GM12891 (cell line): Measurements from ENCODE around the gene TMX1.
"Not testable (repeated sequence)": the region's sequence is repeated elsewhere in the genome, so short reads cannot be mapped to it uniquely, and the experiment has no call there.

Experiments used
- DNase-seq: peaks from one replicate; pipeline ENCODE4 v3.0.0; 2011; ENCODE audit warnings: low spot score; ENCODE audit not compliant: insufficient read length
- FAIRE-seq: peaks from 2 replicates; lab custom pipeline; 2011; peaks lifted over from hg19 to GRCh38; lab: Jason Lieb, UNC
- PAX5 ChIP-seq: IDR thresholded peaks from 2 replicates; pipeline ENCODE4 v1.6.1; 2011; ENCODE audit warnings: low read length, moderate library complexity, mild to moderate bottlenecking; ENCODE audit not compliant: insufficient read depth, severe bottlenecking
- POLR2A ChIP-seq: IDR thresholded peaks from 2 replicates; pipeline ENCODE4 v1.6.1; 2011; ENCODE audit warnings: low read depth, low read length, control low read depth
- POLR2AphosphoS5 ChIP-seq: IDR thresholded peaks from 2 replicates; pipeline ENCODE4 v1.6.1; 2011; ENCODE audit warnings: low read depth, low read length, control low read depth
- POU2F2 ChIP-seq: IDR thresholded peaks from 2 replicates; pipeline ENCODE4 v1.6.1; 2011; ENCODE audit warnings: low read depth, mild to moderate bottlenecking, control low read depth, low read length, moderate library complexity
- SPI1 ChIP-seq: IDR thresholded peaks from 2 replicates; pipeline ENCODE4 v1.6.1; 2011; ENCODE audit warnings: low read depth, low read length, control low read depth
- TAF1 ChIP-seq: IDR thresholded peaks from 2 replicates; pipeline ENCODE4 v1.6.1; 2011; ENCODE audit warnings: low read depth, low read length, control low read depth

TMX1 gene

GRCh38 chr14:51210594-51210993 is 29.5 kb upstream of the TMX1 start:
- FAIRE-seq (no peak), DNase-seq (no peak)
- TF ChIP-seq POU2F2: no peak
- TF ChIP-seq SPI1: no peak
- TF ChIP-seq POLR2AphosphoS5: no peak
- TF ChIP-seq TAF1: no peak
- TF ChIP-seq POLR2A: no peak
- TF ChIP-seq PAX5: no peak

- no peak for DNase-seq
- no peak for FAIRE-seq
- no peak for TF ChIP-seq POLR2AphosphoS5
- no peak for TF ChIP-seq PAX5
- no peak for TF ChIP-seq POLR2A
- TF ChIP-seq POU2F2: no peak
- no peak for TF ChIP-seq TAF1
- no peak for TF ChIP-seq SPI1
Observed at GRCh38 chr14:51211149-51211548, 28.9 kb upstream of the TMX1 start.

GRCh38 chr14:51216602-51217001 is 23.4 kb upstream of the TMX1 start:
- no peak for DNase-seq
- no peak for FAIRE-seq

DNA sequence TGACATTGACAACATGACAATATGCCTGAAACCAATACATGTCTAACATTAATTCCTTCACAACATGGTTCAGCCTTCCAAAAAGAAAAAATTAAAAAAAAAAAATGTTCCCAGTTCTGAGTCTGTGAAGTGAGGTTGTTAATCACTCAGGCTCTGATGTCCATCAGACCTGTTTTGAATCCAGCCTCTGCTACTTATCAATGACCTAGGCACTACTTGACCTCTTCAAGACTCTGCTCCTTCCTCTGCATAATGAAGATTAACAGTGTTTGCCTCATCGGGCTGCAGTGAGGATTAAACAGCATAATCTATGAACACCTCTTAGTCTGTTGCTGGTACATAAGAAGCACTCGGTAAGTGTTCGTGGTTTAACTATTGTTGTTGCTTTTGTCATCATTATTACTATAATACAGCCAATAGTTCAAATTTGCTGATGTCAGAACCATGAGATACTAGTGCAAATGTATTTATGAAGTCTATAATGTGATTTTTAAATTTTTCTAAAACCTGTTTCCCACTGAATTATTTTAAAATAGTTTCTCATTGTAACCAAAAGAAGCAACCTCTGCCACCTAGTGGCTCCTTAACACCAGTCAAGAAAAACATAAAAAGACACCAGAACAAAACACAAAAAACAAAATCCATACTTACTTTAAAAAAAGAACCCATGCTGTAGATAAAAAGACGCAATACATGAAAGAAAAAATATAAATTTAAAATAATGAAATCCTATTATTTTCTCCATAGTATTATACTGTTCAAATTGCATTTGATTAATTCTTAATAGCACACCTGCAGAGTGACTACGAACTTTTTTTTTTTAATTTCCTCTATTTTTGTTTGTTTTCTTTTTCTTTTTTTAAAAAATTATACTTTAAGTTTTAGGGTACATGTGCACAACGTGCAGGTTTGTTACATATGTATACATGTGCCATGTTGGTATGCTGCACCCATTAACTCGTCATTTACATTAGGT is 20.3 kb upstream of the TMX1 start:
- TF ChIP-seq TAF1 (no peak), POU2F2 (no peak), POLR2AphosphoS5 (no peak), PAX5 (no peak), SPI1 (no peak), POLR2A (no peak)
- FAIRE-seq (no peak), DNase-seq (no peak)

More at GRCh38 chr14:51216602-51217001, 23.4 kb upstream of the TMX1 start:
- no peak for TF ChIP-seq TAF1
- TF ChIP-seq POU2F2: no peak
- no peak for TF ChIP-seq PAX5
- TF ChIP-seq SPI1: no peak
- no peak for TF ChIP-seq POLR2A
- no peak for TF ChIP-seq POLR2AphosphoS5

- not testable (repeated sequence) for DNase-seq, FAIRE-seq
Observed at GRCh38 chr14:51223463-51223862, 16.6 kb upstream of the TMX1 start.

GRCh38 chr14:51224551-51224950 is 15.5 kb upstream of the TMX1 start:
- DNase-seq (no peak), FAIRE-seq (no peak)
- TF ChIP-seq POU2F2: no peak
- no peak for TF ChIP-seq SPI1
- no peak for TF ChIP-seq POLR2AphosphoS5
- no peak for TF ChIP-seq TAF1
- TF ChIP-seq PAX5: no peak
- no peak for TF ChIP-seq POLR2A

DNA sequence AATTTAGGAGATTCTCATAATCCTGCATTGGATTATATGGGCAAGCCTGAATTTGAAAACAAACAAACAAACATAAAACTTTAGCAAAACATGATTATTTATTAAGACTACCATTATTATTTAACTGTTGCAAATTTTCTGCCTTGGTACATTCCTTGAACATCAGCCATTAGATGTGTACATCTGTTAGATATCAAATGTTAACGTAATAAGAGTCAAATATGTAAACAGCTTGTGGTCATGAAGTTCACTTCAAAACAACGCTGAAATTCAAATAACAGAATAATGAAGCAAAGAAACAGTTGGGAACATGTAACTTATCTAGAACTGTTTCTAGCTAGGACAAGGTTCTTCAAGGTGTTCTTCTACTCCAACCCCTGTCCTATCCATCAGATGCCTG is 14.3 kb upstream of the TMX1 start:
- FAIRE-seq (no peak), DNase-seq (no peak)
- TF ChIP-seq POU2F2: no peak

DNA sequence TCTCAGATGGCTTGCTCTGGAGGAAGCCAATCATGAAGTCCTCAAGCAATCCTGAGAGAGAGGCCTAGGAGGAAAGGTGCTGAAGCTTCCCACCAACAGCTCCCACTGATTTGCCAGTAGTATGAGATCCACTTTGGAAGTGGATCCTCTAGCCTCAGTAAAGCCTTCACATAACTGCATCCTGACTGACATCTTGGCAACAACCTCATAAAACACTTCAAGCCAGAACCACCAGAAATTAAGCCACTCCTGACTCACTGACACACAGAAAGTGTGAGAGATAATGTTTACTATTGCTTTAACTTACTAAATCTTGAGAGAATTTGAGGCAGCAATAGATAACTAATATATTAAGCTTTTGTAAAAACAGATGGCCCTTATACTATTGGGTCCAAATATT is 11.7 kb upstream of the TMX1 start:
- FAIRE-seq (peak; percentile 23), DNase-seq (no peak)
- no peak for TF ChIP-seq PAX5
- TF ChIP-seq POU2F2: no peak
- TF ChIP-seq TAF1: no peak
- no peak for TF ChIP-seq SPI1
- TF ChIP-seq POLR2A: no peak

DNA sequence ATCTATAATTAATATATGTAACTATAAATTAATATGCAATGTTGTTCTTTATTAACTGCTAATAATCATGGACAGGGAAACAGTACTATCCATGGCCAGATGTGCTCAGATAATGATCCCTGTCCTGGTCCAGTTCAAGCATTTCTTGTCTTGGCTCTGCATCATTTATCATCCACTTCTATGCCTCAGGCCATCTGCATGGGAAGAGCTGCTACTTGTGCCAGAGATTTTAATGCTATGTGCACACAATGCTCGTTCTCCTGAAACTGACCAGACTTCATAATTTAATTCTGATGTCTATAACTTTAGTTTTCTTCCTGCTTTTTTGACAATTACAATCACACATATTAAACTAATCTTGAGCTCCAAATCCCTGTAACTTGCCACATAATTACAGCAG is 11.2 kb upstream of the TMX1 start:
- DNase-seq (no peak), FAIRE-seq (no peak)
- no peak for TF ChIP-seq POU2F2
- TF ChIP-seq POLR2AphosphoS5: no peak
- TF ChIP-seq POLR2A: no peak
- no peak for TF ChIP-seq TAF1
- no peak for TF ChIP-seq SPI1

- FAIRE-seq (no peak), DNase-seq (no peak)
- no peak for TF ChIP-seq PAX5
- no peak for TF ChIP-seq POLR2A
- TF ChIP-seq POU2F2: no peak
- TF ChIP-seq POLR2AphosphoS5: no peak
- no peak for TF ChIP-seq TAF1
- no peak for TF ChIP-seq SPI1
Observed at GRCh38 chr14:51236314-51236713, 3.7 kb upstream of the TMX1 start.
